Osteoblast (primary cell): Measurements from ENCODE around the gene SOX12. TPM values are rescaled to one million over a fixed set of nuclear protein-coding genes. Genes with fewer than 3 reads are reported as not detected.

Experiments used
- DNase-seq: peaks from one replicate; pipeline ENCODE4 v3.0.0; 2011; ENCODE audit warnings: low spot score, mixed read lengths; ENCODE audit not compliant: insufficient read length; ENCODE audit errors: missing footprints
- H2AFZ ChIP-seq: 2 replicates; pipeline ENCODE4 v1.6.0; 2011; ENCODE audit warnings: mild to moderate bottlenecking, low read length
- H3K27ac ChIP-seq: 2 replicates; pipeline ENCODE4 v1.5.1; 2011; ENCODE audit warnings: mild to moderate bottlenecking, low read depth, low read length, moderate library complexity
- H3K27me3 ChIP-seq: 2 replicates; pipeline ENCODE4 v1.6.0; 2012; ENCODE audit warnings: mild to moderate bottlenecking, control low read depth, inconsistent platforms, low read length, moderate library complexity; ENCODE audit not compliant: insufficient read depth
- H3K36me3 ChIP-seq: 2 replicates; pipeline ENCODE4 v1.5.1; 2011; ENCODE audit warnings: mild to moderate bottlenecking, low read length, control low read depth, moderate library complexity; ENCODE audit not compliant: insufficient read depth
- H3K4me1 ChIP-seq: 2 replicates; pipeline ENCODE4 v1.5.1; 2011; ENCODE audit warnings: mild to moderate bottlenecking, low read length, control low read depth, moderate library complexity; ENCODE audit not compliant: insufficient read depth
- H3K4me2 ChIP-seq: 2 replicates; pipeline ENCODE4 v1.6.0; 2011; ENCODE audit warnings: mild to moderate bottlenecking, low read length; ENCODE audit not compliant: insufficient read depth
- H3K4me3 ChIP-seq: fragments of 200-600 bp; sonication (generic); 3 replicates; pipeline ENCODE4 v1.5.1; 2012; ENCODE audit warnings: mild to moderate bottlenecking, low read length, inconsistent platforms; ENCODE audit not compliant: insufficient read depth
- H3K79me2 ChIP-seq: 2 replicates; pipeline ENCODE4 v1.6.0; 2012; ENCODE audit warnings: mild to moderate bottlenecking, low read length, control low read depth, inconsistent platforms; ENCODE audit not compliant: insufficient read depth
- H3K9me3 ChIP-seq: 2 replicates; pipeline ENCODE4 v1.5.1; 2011; ENCODE audit warnings: low read depth, low read length, control low read depth
- H4K20me1 ChIP-seq: 2 replicates; pipeline ENCODE4 v1.6.0; 2012; ENCODE audit warnings: mild to moderate bottlenecking, low read length, control low read depth; ENCODE audit not compliant: insufficient read depth
- total RNA-seq: library from RNA; depleted of rRNA; stranded (reverse); fragments of >200 nt; gene quantifications from 2 replicates; pipeline ENCODE4 v1.2.3, GENCODE V29; 2012
- TF ChIP-seq, protein P1 (sequence below): IDR thresholded peaks from 2 replicates; pipeline ENCODE4 v1.5.1; 2011; ENCODE audit warnings: mild to moderate bottlenecking, low read depth, low read length, moderate library complexity; ENCODE audit errors: extremely low read depth

Gene SOX12
- total RNA-seq, 1 donor = 6.9 TPM

DNA sequence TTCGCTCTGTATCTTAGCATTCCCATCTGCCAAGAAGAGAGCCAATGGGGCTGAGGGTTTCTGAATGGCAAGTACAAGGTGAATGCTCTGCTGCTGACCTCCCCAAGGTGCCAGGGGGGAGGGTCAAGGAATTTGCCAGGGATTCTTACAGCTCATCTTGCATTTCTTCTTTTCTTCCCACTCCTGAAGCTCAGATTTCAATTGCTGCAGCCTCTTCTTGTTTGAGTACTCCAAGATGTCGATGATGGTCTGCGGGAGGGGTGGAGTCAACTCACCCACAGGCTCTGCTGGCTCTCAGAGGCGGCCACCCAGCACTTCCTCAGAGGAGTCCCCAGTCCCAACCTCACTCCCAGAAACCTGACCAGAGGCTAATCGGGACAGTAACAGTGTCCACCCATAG is 47.2 kb upstream of the SOX12 start:
- Histone ChIP-seq H3K36me3 (no peaks in the 10 kb centered on the region), H3K4me2 (no peak overlapping the region), H3K27me3 (no peaks in the 10 kb centered on the region), H3K4me1 (no peaks in the 10 kb centered on the region), H3K27ac (no peak overlapping the region), H3K9me3 (no peaks in the 10 kb centered on the region), H4K20me1 (no peaks in the 10 kb centered on the region), H2AFZ (no peak overlapping the region), H3K79me2 (no peaks in the 10 kb centered on the region), H3K4me3 (no peak overlapping the region)
- TF ChIP-seq, protein P1, sequence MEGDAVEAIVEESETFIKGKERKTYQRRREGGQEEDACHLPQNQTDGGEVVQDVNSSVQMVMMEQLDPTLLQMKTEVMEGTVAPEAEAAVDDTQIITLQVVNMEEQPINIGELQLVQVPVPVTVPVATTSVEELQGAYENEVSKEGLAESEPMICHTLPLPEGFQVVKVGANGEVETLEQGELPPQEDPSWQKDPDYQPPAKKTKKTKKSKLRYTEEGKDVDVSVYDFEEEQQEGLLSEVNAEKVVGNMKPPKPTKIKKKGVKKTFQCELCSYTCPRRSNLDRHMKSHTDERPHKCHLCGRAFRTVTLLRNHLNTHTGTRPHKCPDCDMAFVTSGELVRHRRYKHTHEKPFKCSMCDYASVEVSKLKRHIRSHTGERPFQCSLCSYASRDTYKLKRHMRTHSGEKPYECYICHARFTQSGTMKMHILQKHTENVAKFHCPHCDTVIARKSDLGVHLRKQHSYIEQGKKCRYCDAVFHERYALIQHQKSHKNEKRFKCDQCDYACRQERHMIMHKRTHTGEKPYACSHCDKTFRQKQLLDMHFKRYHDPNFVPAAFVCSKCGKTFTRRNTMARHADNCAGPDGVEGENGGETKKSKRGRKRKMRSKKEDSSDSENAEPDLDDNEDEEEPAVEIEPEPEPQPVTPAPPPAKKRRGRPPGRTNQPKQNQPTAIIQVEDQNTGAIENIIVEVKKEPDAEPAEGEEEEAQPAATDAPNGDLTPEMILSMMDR = no peak
- no peak for DNase-seq

DNA sequence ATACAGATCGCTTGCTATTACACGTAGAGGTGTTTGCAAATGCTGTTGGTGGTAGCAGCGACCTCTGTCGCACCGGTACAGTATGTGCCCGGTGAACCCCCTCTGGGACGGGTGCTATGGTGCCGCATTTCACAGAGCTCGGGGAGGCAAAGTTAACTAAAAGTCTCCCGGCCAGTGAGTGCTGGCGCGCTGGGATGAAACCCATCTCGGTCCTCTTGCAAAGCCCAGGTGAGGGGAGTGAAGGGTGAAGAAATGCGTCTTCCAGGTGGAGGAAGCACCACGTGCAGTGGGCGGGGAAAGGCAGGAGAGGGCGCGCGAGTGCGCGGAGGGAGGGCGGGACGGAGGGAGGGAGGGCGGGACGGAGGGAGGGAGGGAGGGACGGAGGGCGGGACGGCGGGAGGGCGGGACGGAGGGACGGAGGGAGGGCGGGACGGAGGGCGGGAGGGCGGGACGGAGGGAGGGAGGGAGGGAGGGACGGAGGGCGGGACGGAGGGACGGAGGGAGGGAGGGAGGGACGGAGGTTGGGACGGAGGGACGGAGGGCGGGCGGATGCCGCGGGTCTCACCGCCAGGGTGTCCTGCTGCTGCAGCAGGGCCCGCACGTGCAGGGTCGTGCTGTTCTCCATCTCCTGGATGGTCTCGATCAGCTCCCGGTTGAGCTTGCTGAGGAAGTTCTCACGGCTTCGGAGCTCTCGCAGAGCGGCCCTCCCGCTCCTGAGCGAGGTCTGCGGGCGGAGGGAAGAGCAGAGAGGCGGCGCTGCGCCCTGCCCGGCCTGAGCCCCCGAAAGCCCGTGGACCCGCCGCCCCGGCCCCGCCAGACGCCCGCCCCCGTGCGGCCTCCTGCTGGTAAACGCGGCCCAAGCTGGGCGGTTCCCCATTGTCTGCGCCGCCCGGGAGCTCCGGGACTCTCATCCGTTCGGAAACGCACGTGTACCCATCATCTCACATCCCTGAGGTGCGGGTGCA is 46.5 kb upstream of the SOX12 start:
- no peaks in the 10 kb centered on the region for H4K20me1 ChIP-seq
- H3K27ac ChIP-seq = no peak overlapping the region
- TF ChIP-seq, protein P1 = no peak
- no peak overlapping the region for H2AFZ ChIP-seq
- H3K4me2 ChIP-seq = no peak overlapping the region
- H3K4me1 ChIP-seq = no peaks in the 10 kb centered on the region
- no peaks in the 10 kb centered on the region for H3K9me3 ChIP-seq
- no peaks in the 10 kb centered on the region for H3K36me3 ChIP-seq
- H3K4me3 ChIP-seq = no peak overlapping the region
- DNase-seq = peak; percentile 73
- no peaks in the 10 kb centered on the region for H3K27me3 ChIP-seq
- no peaks in the 10 kb centered on the region for H3K79me2 ChIP-seq

DNA sequence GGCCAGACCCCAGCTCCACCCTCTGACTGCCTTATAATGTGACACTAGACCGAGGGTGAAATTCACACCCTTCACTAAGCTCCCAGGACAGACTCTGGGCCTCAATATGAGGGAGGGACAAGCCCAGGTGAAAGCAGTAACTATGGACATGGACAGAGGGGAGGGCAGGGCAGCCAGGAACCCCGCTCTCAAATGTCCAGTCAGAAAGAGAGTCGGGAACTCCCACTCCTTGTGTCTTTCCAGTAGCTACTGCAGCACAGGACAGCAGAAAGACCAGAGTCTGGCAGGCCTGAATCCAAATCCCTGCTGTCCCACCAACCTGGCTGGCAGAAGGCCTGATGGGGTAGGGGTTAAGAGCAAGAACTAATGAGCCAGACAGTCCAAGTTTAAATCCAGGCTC is 41.2 kb upstream of the SOX12 start:
- Histone ChIP-seq H3K4me1 (no peaks in the 10 kb centered on the region), H3K27me3 (no peaks in the 10 kb centered on the region), H3K9me3 (no peaks in the 10 kb centered on the region), H3K27ac (no peak overlapping the region), H3K4me2 (no peak overlapping the region), H2AFZ (no peak overlapping the region), H4K20me1 (no peaks in the 10 kb centered on the region), H3K36me3 (no peaks in the 10 kb centered on the region), H3K4me3 (no peak overlapping the region), H3K79me2 (no peaks in the 10 kb centered on the region)
- TF ChIP-seq, protein P1 = no peak
- DNase-seq = no peak

DNA sequence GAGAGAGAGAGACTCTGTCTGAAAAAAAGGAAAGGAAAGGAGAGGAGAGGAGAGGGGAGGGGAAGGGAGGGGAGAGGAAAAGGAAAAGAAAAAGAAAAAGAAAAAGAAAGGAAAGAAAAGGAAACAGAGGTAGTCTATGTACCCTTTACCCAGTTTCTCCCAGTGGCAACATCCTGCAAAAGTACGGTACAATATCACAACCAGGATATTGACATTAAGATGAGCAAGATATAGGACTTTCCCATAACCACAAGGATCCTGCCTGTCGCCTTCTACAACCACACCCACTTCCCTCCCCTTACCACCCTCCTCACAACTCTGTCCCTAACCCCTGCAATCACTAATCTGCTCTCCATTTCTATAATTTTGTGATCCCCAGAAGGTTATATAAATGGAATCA is 38.8 kb upstream of the SOX12 start:
- Histone ChIP-seq H3K79me2 (no peaks in the 10 kb centered on the region), H3K4me1 (peaks cover 18% of the 10 kb centered on the region), H3K27ac (no peak overlapping the region), H4K20me1 (no peaks in the 10 kb centered on the region), H3K9me3 (no peaks in the 10 kb centered on the region), H2AFZ (no peak overlapping the region), H3K4me2 (no peak overlapping the region), H3K36me3 (no peaks in the 10 kb centered on the region), H3K27me3 (no peaks in the 10 kb centered on the region), H3K4me3 (no peak overlapping the region)
- DNase-seq = no peak
- TF ChIP-seq, protein P1 = no peak
